GM19395 (cell line): ENCODE measurements around the gene ZNF319.

Source experiments
- ATAC-seq: cut with Tn5 transposase; IDR thresholded peaks from one replicate; pipeline ENCODE4 v1.9.1; 2021; ENCODE audit warnings: mild to moderate bottlenecking, moderate library complexity; ENCODE audit not compliant: unreplicated experiment

ZNF319 gene

GRCh38 chr16:58037365-58038057, 37.0 kb upstream of the ZNF319 start:
- ATAC-seq, result no peak

GRCh38 chr16:58036943-58037342, 36.5 kb upstream of the ZNF319 start:
- ATAC-seq, result no peak

GRCh38 chr16:58035356-58036170, 35.1 kb upstream of the ZNF319 start:
- no peak for ATAC-seq

- no peak for ATAC-seq
Observed at GRCh38 chr16:58034774-58035173, 34.3 kb upstream of the ZNF319 start.

GRCh38 chr16:58034128-58034685, 33.7 kb upstream of the ZNF319 start:
- ATAC-seq, result no peak

- ATAC-seq, result no peak
Observed at GRCh38 chr16:58032710-58033293, 32.3 kb upstream of the ZNF319 start.

- ATAC-seq, result no peak
Observed at GRCh38 chr16:58031016-58031800, 30.7 kb upstream of the ZNF319 start.

GRCh38 chr16:58030136-58030840, 29.8 kb upstream of the ZNF319 start:
- ATAC-seq, result no peak

GRCh38 chr16:58029410-58029809, 28.9 kb upstream of the ZNF319 start:
- no peak for ATAC-seq

- no peak for ATAC-seq
Observed at GRCh38 chr16:58028541-58029070, 28.1 kb upstream of the ZNF319 start.

- no peak for ATAC-seq
Observed at GRCh38 chr16:58027916-58028455, 27.5 kb upstream of the ZNF319 start.

GRCh38 chr16:58027161-58027915, 26.9 kb upstream of the ZNF319 start:
- no peak for ATAC-seq

GRCh38 chr16:58026705-58027160, 26.3 kb upstream of the ZNF319 start:
- no peak for ATAC-seq

GRCh38 chr16:58026139-58026704, 25.8 kb upstream of the ZNF319 start:
- peak; percentile 21 for ATAC-seq

GRCh38 chr16:58025351-58026138, 25.1 kb upstream of the ZNF319 start, which contains the start of gene MMP15:
Gene MMP15 (plus strand): TSS chr16:58025754. CDS start chr16:58026351, 597 bp downstream.
- ATAC-seq, result peak; percentile 58

- no peak for ATAC-seq
Observed at GRCh38 chr16:58024486-58025350, 24.2 kb upstream of the ZNF319 start.
